GM18861 (cell line): ENCODE results near the gene CAMTA1.
"Not testable (repeated sequence)": the region's sequence is repeated elsewhere in the genome, so short reads cannot be mapped to it uniquely, and the experiment has no call there.

Experiments
- ATAC-seq: cut with Tn5 transposase; IDR thresholded peaks from one replicate; pipeline ENCODE4 v1.9.1; 2021; ENCODE audit not compliant: unreplicated experiment

The CAMTA1 gene

GRCh38 chr1:7587108-7587772, 802.0 kb downstream of the CAMTA1 start:
- ATAC-seq: no peak

GRCh38 chr1:7587773-7588456, 802.7 kb downstream of the CAMTA1 start:
- ATAC-seq: no peak

- ATAC-seq: no peak
These were observed 803.2 kb downstream of the CAMTA1 start for GRCh38 chr1:7588457-7588827.

GRCh38 chr1:7589080-7589735, 804.0 kb downstream of the CAMTA1 start:
- no peak for ATAC-seq

- no peak for ATAC-seq
These were observed 804.6 kb downstream of the CAMTA1 start for GRCh38 chr1:7589774-7590425.

- ATAC-seq: no peak
These were observed 805.2 kb downstream of the CAMTA1 start for GRCh38 chr1:7590426-7590790.

GRCh38 chr1:7591565-7591964, 806.3 kb downstream of the CAMTA1 start:
- no peak for ATAC-seq

GRCh38 chr1:7592120-7592798, 807.0 kb downstream of the CAMTA1 start:
- no peak for ATAC-seq

GRCh38 chr1:7594002-7594713, 808.9 kb downstream of the CAMTA1 start:
- ATAC-seq: no peak

- ATAC-seq: no peak
These were observed 809.6 kb downstream of the CAMTA1 start for GRCh38 chr1:7594714-7595295.

- no peak for ATAC-seq
These were observed 810.1 kb downstream of the CAMTA1 start for GRCh38 chr1:7595336-7595735.

- ATAC-seq: no peak
These were observed 811.1 kb downstream of the CAMTA1 start for GRCh38 chr1:7596126-7596965.

- not testable (repeated sequence) for ATAC-seq
These were observed 812.8 kb downstream of the CAMTA1 start for GRCh38 chr1:7598058-7598457.

GRCh38 chr1:7604906-7605305, 819.7 kb downstream of the CAMTA1 start:
- ATAC-seq: not testable (repeated sequence)

GRCh38 chr1:7606096-7606495, 820.8 kb downstream of the CAMTA1 start:
- no peak for ATAC-seq

- ATAC-seq: no peak
These were observed 821.8 kb downstream of the CAMTA1 start for GRCh38 chr1:7607097-7607496.

- ATAC-seq: no peak
These were observed 823.5 kb downstream of the CAMTA1 start for GRCh38 chr1:7608628-7609305.

GRCh38 chr1:7609311-7609994, 824.2 kb downstream of the CAMTA1 start:
- no peak for ATAC-seq
